SW480 (cell line): ENCODE results near the gene TEX2.

Experiments used
- DNase-seq: peaks from one replicate; pipeline ENCODE4 v3.0.0-alpha.2; 2016; ENCODE audit warnings: low spot score

TEX2 gene

GRCh38 chr17:64158831-64159590 lies 104.0 kb downstream of the TEX2 start:
- DNase-seq: no peak

GRCh38 chr17:64158406-64158805 lies 104.7 kb downstream of the TEX2 start:
- no peak for DNase-seq

- no peak for DNase-seq
Observed at GRCh38 chr17:64157669-64158180, 105.3 kb downstream of the TEX2 start.

- no peak for DNase-seq
Observed at GRCh38 chr17:64156670-64157069, 106.4 kb downstream of the TEX2 start.

- DNase-seq: peak; percentile 72
Observed at GRCh38 chr17:64155751-64156544, 107.1 kb downstream of the TEX2 start.

GRCh38 chr17:64155129-64155528 lies 107.9 kb downstream of the TEX2 start:
- no peak for DNase-seq

- no peak for DNase-seq
Observed at GRCh38 chr17:64154717-64155116, 108.3 kb downstream of the TEX2 start.

GRCh38 chr17:64154313-64154695 lies 108.8 kb downstream of the TEX2 start:
- no peak for DNase-seq

- DNase-seq: no peak
Observed at GRCh38 chr17:64153565-64154312, 109.3 kb downstream of the TEX2 start.

- DNase-seq: no peak
Observed at GRCh38 chr17:64152428-64153125, 110.5 kb downstream of the TEX2 start.

GRCh38 chr17:64151016-64151368 lies 112.1 kb downstream of the TEX2 start:
- no peak for DNase-seq

- no peak for DNase-seq
Observed at GRCh38 chr17:64150237-64151015, 112.6 kb downstream of the TEX2 start.

GRCh38 chr17:64149196-64149595 lies 113.9 kb downstream of the TEX2 start:
- DNase-seq: no peak

- DNase-seq: peak; percentile 41
Observed at GRCh38 chr17:64148699-64149098, 114.4 kb downstream of the TEX2 start.

- DNase-seq: no peak
Observed at GRCh38 chr17:64148017-64148631, 114.9 kb downstream of the TEX2 start.

GRCh38 chr17:64147110-64148016 lies 115.7 kb downstream of the TEX2 start:
- DNase-seq: peak; percentile 56

- peak; percentile 68 for DNase-seq
Observed at GRCh38 chr17:64146418-64147109, 116.5 kb downstream of the TEX2 start.

- DNase-seq: peak; percentile 99
Observed at GRCh38 chr17:64145751-64146417, 117.2 kb downstream of the TEX2 start.
